H9 (cell line): ENCODE data around the gene TMEM272. TPM values are rescaled to one million over a fixed set of nuclear protein-coding genes. Genes with fewer than 3 reads are reported as not detected.
A peak's percentile ranks its signal among the peaks of the same experiment; 100 is the strongest.

Source experiments
- DNase-seq: peaks from one replicate; pipeline ENCODE4 v3.0.0-alpha.2; 2017
- H2AFZ ChIP-seq: one replicate; pipeline ENCODE4 v1.6.1; 2013; ENCODE audit warnings: mild to moderate bottlenecking, low read length, control low read depth, moderate library complexity
- H2AK5ac ChIP-seq: 2 replicates; pipeline ENCODE4 v1.6.1; 2013; ENCODE audit warnings: low read length, control low read depth, mixed read lengths; ENCODE audit not compliant: insufficient read length
- H2BK120ac ChIP-seq: one replicate; pipeline ENCODE4 v1.6.1; 2013; ENCODE audit warnings: low read depth, mild to moderate bottlenecking, low read length, control low read depth, inconsistent platforms; ENCODE audit not compliant: poor library complexity, severe bottlenecking
- H2BK12ac ChIP-seq: 2 replicates; pipeline ENCODE4 v1.6.1; 2013; ENCODE audit warnings: low read length, control low read depth, mixed read lengths, low read depth; ENCODE audit not compliant: insufficient read length
- H2BK15ac ChIP-seq: 2 replicates; pipeline ENCODE4 v1.6.1; 2013; ENCODE audit warnings: low read depth, low read length, control low read depth
- H2BK20ac ChIP-seq: one replicate; pipeline ENCODE4 v1.6.1; 2013; ENCODE audit warnings: low read depth, mild to moderate bottlenecking, low read length, control low read depth, inconsistent platforms; ENCODE audit not compliant: poor library complexity, severe bottlenecking
- H2BK5ac ChIP-seq: 2 replicates; pipeline ENCODE4 v1.6.1; 2013; ENCODE audit warnings: low read length, control low read depth, mixed read lengths; ENCODE audit not compliant: insufficient read length
- H3K14ac ChIP-seq: 2 replicates; pipeline ENCODE4 v1.6.1; 2013; ENCODE audit warnings: low read length, control low read depth; ENCODE audit not compliant: insufficient read depth
- H3K18ac ChIP-seq: 2 replicates; pipeline ENCODE4 v1.6.1; 2013; ENCODE audit warnings: low read depth, mild to moderate bottlenecking, mixed read lengths, low read length, control low read depth; ENCODE audit not compliant: insufficient read length
- H3K23ac ChIP-seq: 2 replicates; pipeline ENCODE4 v1.6.1; 2013; ENCODE audit warnings: low read length, control low read depth, mixed read lengths, low read depth; ENCODE audit not compliant: insufficient read length
- H3K23me2 ChIP-seq: 2 replicates; pipeline ENCODE4 v1.6.1; 2013; ENCODE audit warnings: low read depth, mild to moderate bottlenecking, mixed read lengths, low read length, control low read depth; ENCODE audit not compliant: insufficient read length, poor library complexity, severe bottlenecking
- H3K27ac ChIP-seq: 2 replicates; pipeline ENCODE4 v1.5.1; 2013; ENCODE audit warnings: low read length, control low read depth, mixed read lengths, low read depth; ENCODE audit not compliant: insufficient read length
- H3K27me3 ChIP-seq: 2 replicates; pipeline ENCODE4 v1.6.1; 2013; ENCODE audit warnings: low read length, control low read depth, inconsistent platforms; ENCODE audit not compliant: insufficient read depth
- H3K4ac ChIP-seq: 2 replicates; pipeline ENCODE4 v1.6.1; 2013; ENCODE audit warnings: low read depth, mild to moderate bottlenecking, control low read depth, inconsistent platforms, low read length, moderate library complexity
- H3K4me1 ChIP-seq: 2 replicates; pipeline ENCODE4 v1.6.1; 2013; ENCODE audit warnings: low read length, control low read depth, inconsistent platforms; ENCODE audit not compliant: insufficient read depth
- H3K4me2 ChIP-seq: 2 replicates; pipeline ENCODE4 v1.6.1; 2013; ENCODE audit warnings: low read length, control low read depth, mixed read lengths; ENCODE audit not compliant: insufficient read length, insufficient read depth
- H3K56ac ChIP-seq: 2 replicates; pipeline ENCODE4 v1.6.1; 2013; ENCODE audit warnings: low read depth, mild to moderate bottlenecking, mixed read lengths, low read length, control low read depth; ENCODE audit not compliant: insufficient read length
- H3K79me1 ChIP-seq: 2 replicates; pipeline ENCODE4 v1.6.1; 2013; ENCODE audit warnings: low read depth, mild to moderate bottlenecking, moderate library complexity, low read length, control low read depth, inconsistent platforms; ENCODE audit not compliant: insufficient read depth, poor library complexity, severe bottlenecking
- H3K79me2 ChIP-seq: 2 replicates; pipeline ENCODE4 v1.6.1; 2013; ENCODE audit warnings: low read length, control low read depth, inconsistent platforms; ENCODE audit not compliant: insufficient read depth
- H3K9ac ChIP-seq: 2 replicates; pipeline ENCODE4 v1.6.1; 2013; ENCODE audit warnings: low read length, control low read depth, mixed read lengths; ENCODE audit not compliant: insufficient read length; ENCODE audit errors: extremely low read depth
- H3K9me3 ChIP-seq: one replicate; pipeline ENCODE4 v1.6.1; 2013; ENCODE audit warnings: low read depth, low read length, inconsistent platforms; ENCODE audit not compliant: control insufficient read depth
- H3T11ph ChIP-seq: one replicate; pipeline ENCODE4 v1.6.1; 2013; ENCODE audit warnings: mild to moderate bottlenecking, low read length, control low read depth, inconsistent platforms
- H4K20me1 ChIP-seq: one replicate; pipeline ENCODE4 v1.6.1; 2013; ENCODE audit not compliant: control insufficient read depth, insufficient read length, insufficient read depth
- H4K5ac ChIP-seq: 2 replicates; pipeline ENCODE4 v1.6.1; 2013; ENCODE audit warnings: low read depth, mild to moderate bottlenecking, mixed read lengths, low read length, control low read depth; ENCODE audit not compliant: insufficient read length
- H4K8ac ChIP-seq: replicated peaks from 2 replicates; pipeline ENCODE4 v1.6.1; 2013; ENCODE audit warnings: low read length, control low read depth, mixed read lengths, low read depth; ENCODE audit not compliant: insufficient read length
- H4K91ac ChIP-seq: 2 replicates; pipeline ENCODE4 v1.6.1; 2013; ENCODE audit warnings: low read depth, mild to moderate bottlenecking, moderate library complexity, mixed read lengths, low read length, control low read depth; ENCODE audit not compliant: insufficient read length
- H3K27ac Mint-ChIP-seq, 3 experiments: 2 replicates in 2 of 3; 3 replicates in 1 of 3; pipeline ENCODE4 v1.8.0; 2020 to 2021; ENCODE audit warnings: mixed read lengths in 3 of 3, mild to moderate bottlenecking in 1 of 3, moderate library complexity in 1 of 3
- H3K27me3 Mint-ChIP-seq: 2 replicates; pipeline ENCODE4 v1.8.0; 2021; ENCODE audit warnings: low read depth, mild to moderate bottlenecking, moderate library complexity, mixed read lengths
- H3K36me3 Mint-ChIP-seq, 3 experiments: 2 replicates in 2 of 3; 3 replicates in 1 of 3; pipeline ENCODE4 v1.8.0; 2020 to 2021; ENCODE audit warnings: low read depth in 3 of 3, mixed read lengths in 3 of 3; ENCODE audit not compliant: insufficient read depth in 1 of 3
- H3K4me1 Mint-ChIP-seq, 2 experiments: 2 replicates each; pipeline ENCODE4 v1.8.0; 2020; ENCODE audit warnings: mixed read lengths in 2 of 2
- H3K4me3 Mint-ChIP-seq, 2 experiments: 2 replicates in 1 of 2; 3 replicates in 1 of 2; pipeline ENCODE4 v1.8.0; 2020 to 2021; ENCODE audit warnings: mild to moderate bottlenecking in 2 of 2, mixed read lengths in 2 of 2, moderate library complexity in 1 of 2
- H3K9me3 Mint-ChIP-seq, 2 experiments: 2 replicates in 1 of 2; 3 replicates in 1 of 2; pipeline ENCODE4 v1.8.0; 2020; ENCODE audit warnings: mild to moderate bottlenecking in 2 of 2, mixed read lengths in 2 of 2, moderate library complexity in 1 of 2
- CTCF ChIP-seq: fragments of 200-600 bp; sonication (generic); conservative IDR thresholded peaks from 3 replicates; pipeline ENCODE4 v1.8.0; 2021; ENCODE audit warnings: antibody characterized with exemption, mild to moderate bottlenecking
- WGBS: extraction: QIAGEN DNeasy Blood & Tissue Kit; methylation state at CpG from one replicate; pipeline ENCODE4 v1.1.7; 2013; ENCODE audit warnings: missing lambda C conversion rate, low lambda C conversion rate, mixed read lengths; ENCODE audit not compliant: insufficient read length; ENCODE audit errors: extremely low coverage; 5-methylcytosine and 5-hydroxymethylcytosine counted together
- total RNA-seq: library from RNA; stranded (reverse); gene quantifications from 2 replicates; pipeline ENCODE4 v1.2.1, GENCODE V29; 2021

TMEM272 gene
- total RNA-seq, 1 experiment from 2014 or later: not detected

DNA sequence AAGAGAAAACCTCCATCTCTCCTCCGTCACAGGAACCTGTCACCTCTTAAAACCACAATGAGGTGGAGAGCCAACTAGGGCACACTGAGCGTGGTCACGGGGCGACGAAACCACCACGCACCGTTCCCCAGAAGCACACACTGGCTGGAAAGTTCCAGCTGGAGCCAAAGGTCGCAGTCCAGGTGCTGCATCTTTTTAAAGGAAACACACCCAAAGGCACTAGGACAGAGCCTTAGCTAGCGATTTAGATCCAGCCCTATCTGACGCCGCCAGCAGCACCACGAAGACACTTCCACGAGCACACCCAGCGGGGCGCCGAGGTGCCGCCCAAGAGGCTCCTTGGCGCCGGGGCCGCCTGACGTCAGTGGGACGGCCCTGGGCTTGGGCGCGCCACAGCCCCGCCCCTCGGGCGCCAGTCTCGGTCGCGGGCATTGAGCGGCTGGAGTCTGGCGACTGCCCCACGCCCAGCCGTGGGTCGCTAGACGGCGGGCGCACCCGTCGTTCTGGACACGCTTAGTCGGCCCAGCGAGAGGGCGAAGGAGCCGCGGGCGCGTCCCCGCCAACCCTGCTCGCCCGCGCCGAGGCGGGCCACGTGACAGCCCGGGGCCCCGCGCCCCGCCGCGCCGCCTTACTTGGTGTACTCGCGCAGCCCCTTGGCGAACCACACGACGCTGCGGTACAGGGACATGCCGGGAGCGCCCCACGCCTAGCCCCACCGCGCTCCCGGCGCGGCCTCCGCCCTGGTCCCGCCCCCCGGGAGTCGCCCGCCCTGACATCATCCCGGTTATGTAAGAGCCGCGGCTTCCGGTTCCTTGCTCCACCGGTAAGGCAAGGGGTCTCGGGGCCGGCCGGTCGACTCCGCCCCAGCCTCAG lies 41.3 kb downstream of the TMEM272 start, which contains the start of gene DHRS12:
DHRS12 (minus strand) TSS at position 742 of the 873 bp plus-strand sequence. CDS start 4,504 bp downstream, outside the sequence.
- Histone ChIP-seq H2BK120ac (no peak within 1 kb of the TSS), H2AFZ (no peak within 1 kb of the TSS)

More for the DNA sequence above, 41.3 kb downstream of the TMEM272 start, which contains the start of gene DHRS12:
- peak within 1 kb of the TSS; percentile 77 to 89 for H3K4me3 Mint-ChIP-seq
- Histone ChIP-seq H3K23me2 (peaks cover 4% of the 10 kb centered on the region), H3K18ac (peak within 1 kb of the TSS; percentile 83), H4K20me1 (no peaks in the 10 kb centered on the region), H2BK15ac (no peak within 1 kb of the TSS), H3K79me1 (no peaks in the 10 kb centered on the region), H4K91ac (no peak within 1 kb of the TSS), H3K27ac (no peak within 1 kb of the TSS), H3K14ac (peak within 1 kb of the TSS; percentile 96), H3K27me3 (no peaks in the 10 kb centered on the region), H4K5ac (no peak within 1 kb of the TSS), H2AK5ac (no peak within 1 kb of the TSS), H4K8ac (no peak within 1 kb of the TSS), H3K4me1 (peaks cover 3% of the 10 kb centered on the region; the same call in 1 of the 2 replicates), H3K9me3 (no peaks in the 10 kb centered on the region), H3K56ac (no peak within 1 kb of the TSS), H3K23ac (no peak within 1 kb of the TSS), H3K9ac (peak within 1 kb of the TSS; percentile 73), H2BK5ac (no peak within 1 kb of the TSS), H3K4ac (no peak within 1 kb of the TSS), H3K79me2 (no peaks in the 10 kb centered on the region), H3K4me2 (peak within 1 kb of the TSS; percentile 94), H2BK20ac (no peak within 1 kb of the TSS), H2BK12ac (no peak within 1 kb of the TSS), H3T11ph (no peak within 1 kb of the TSS)
- H3K9me3 Mint-ChIP-seq: no peaks in the 10 kb centered on the region
- H3K36me3 Mint-ChIP-seq: peaks cover 0 to 2% (median 0%) of the 10 kb centered on the region in 3 experiments; a peak in 2 of 7 replicates
- WGBS: no CpG with 5 or more reads among the region's 91 CpGs
- peaks cover 48 to 56% of the 10 kb centered on the region in 2 experiments for H3K4me1 Mint-ChIP-seq
- no peaks in the 10 kb centered on the region; the same call in 1 of the 2 replicates for H3K27me3 Mint-ChIP-seq
- peak within 1 kb of the TSS; percentile 69 to 95 (median 92); a peak in 3 of 7 replicates for H3K27ac Mint-ChIP-seq
- no peak for TF ChIP-seq CTCF
- peak; percentile 82 for DNase-seq
